ENCODE results near the gene TEX11.
"Not testable (repeated sequence)": the region's sequence is repeated elsewhere in the genome, so short reads cannot be mapped to it uniquely, and the experiment has no call there.

TEX11 gene

DNA sequence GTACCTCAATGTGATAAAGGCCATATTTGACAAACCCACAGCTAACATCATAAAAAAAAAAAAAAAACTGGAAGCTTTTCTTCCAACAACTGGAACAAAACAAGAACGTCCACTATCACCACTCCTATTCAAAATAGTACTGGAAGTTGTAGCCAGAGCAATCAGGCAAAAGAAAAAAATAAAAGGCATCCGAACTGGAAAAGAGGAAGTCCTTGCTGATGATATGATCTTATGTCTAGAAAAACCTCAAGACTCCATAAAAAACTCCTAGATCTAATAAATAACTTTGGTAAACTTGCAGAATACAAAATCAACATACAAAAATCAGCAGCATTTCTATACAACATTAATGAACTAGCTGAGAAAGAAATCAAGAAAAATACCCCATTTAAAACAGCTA lies 134.3 kb downstream of the TEX11 start:
- Histone ChIP-seq H3K27me3 (no peaks in the 10 kb centered on the region), H3K9me3 (no peaks in the 10 kb centered on the region), H3K27ac (no peak overlapping the region), H3K4me3 (ENCODE audit: low read depth in 1 of 2, low read length in 1 of 2) (no peak overlapping the region), H3K4me1 (ENCODE audit: control insufficient read depth in 1 of 2, insufficient read depth in 1 of 2, low read depth in 1 of 2, low read length in 1 of 2) (no peaks in the 10 kb centered on the region), H3K36me3 (no peaks in the 10 kb centered on the region)
- TF ChIP-seq, protein P1, sequence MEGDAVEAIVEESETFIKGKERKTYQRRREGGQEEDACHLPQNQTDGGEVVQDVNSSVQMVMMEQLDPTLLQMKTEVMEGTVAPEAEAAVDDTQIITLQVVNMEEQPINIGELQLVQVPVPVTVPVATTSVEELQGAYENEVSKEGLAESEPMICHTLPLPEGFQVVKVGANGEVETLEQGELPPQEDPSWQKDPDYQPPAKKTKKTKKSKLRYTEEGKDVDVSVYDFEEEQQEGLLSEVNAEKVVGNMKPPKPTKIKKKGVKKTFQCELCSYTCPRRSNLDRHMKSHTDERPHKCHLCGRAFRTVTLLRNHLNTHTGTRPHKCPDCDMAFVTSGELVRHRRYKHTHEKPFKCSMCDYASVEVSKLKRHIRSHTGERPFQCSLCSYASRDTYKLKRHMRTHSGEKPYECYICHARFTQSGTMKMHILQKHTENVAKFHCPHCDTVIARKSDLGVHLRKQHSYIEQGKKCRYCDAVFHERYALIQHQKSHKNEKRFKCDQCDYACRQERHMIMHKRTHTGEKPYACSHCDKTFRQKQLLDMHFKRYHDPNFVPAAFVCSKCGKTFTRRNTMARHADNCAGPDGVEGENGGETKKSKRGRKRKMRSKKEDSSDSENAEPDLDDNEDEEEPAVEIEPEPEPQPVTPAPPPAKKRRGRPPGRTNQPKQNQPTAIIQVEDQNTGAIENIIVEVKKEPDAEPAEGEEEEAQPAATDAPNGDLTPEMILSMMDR (IDR thresholded peaks at IDR 0.05), result no peak

DNA sequence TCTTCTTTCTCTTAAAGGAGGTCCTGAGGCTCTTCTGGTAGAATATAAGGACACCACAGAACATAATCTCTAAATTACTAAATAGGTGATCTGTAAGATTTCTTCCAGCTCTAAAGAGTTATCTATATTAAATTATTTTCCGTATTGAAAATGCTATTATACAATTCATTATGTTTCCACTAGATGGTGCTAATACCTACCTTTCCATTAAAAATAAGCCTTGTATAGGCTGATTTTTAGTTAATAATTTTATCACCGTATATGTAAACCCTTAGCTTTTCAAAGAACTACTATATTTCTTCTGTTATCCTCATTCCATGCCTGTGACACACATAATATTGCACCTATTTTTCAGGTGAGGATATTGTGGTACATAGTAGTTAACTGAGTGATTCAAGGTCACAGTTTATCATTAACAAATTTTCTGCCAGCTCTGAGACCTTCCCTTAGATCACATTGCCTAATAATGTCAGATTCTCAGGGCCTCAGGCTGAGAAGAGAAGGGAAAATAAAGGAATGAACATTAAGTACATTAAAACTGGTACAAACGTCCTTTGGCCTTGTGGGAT lies 138.8 kb downstream of the TEX11 start:
- Histone ChIP-seq H3K9me3 (no peaks in the 10 kb centered on the region), H3K27ac (no peak overlapping the region), H3K27me3 (no peaks in the 10 kb centered on the region), H3K36me3 (no peaks in the 10 kb centered on the region), H3K4me1 (ENCODE audit: control insufficient read depth in 1 of 2, insufficient read depth in 1 of 2, low read depth in 1 of 2, low read length in 1 of 2) (no peaks in the 10 kb centered on the region), H3K4me3 (ENCODE audit: low read depth in 1 of 2, low read length in 1 of 2) (no peak overlapping the region)
- TF ChIP-seq, protein P1 (IDR thresholded peaks at IDR 0.05), result no peak

DNA sequence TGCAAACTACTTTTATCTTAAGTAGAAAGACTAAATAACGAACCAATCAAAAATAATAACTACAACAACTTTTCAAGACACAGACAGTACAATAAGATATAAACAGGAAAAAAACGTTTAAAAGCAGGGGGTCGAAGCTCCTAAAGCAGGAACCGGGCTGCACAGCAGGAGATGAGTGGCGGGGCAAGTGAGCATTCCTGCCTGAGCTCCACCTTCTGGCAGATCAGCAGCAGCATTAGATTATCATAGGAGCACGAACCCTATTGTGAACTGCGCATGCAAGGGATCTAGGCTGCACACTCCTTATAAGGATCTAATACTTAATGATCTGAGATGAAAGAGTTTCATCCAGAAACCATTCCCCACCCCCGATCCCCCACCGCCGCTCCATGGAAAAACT lies 146.2 kb downstream of the TEX11 start:
- no peaks in the 10 kb centered on the region for H3K9me3 ChIP-seq
- no peaks in the 10 kb centered on the region for H3K4me1 ChIP-seq (ENCODE audit: control insufficient read depth in 1 of 2, insufficient read depth in 1 of 2, low read depth in 1 of 2, low read length in 1 of 2)
- no peak overlapping the region for H3K4me3 ChIP-seq (ENCODE audit: low read depth in 1 of 2, low read length in 1 of 2)
- no peaks in the 10 kb centered on the region for H3K36me3 ChIP-seq
- H3K27me3 ChIP-seq, result no peaks in the 10 kb centered on the region
- no peak overlapping the region for H3K27ac ChIP-seq
- TF ChIP-seq, protein P1 (IDR thresholded peaks at IDR 0.05), result no peak

DNA sequence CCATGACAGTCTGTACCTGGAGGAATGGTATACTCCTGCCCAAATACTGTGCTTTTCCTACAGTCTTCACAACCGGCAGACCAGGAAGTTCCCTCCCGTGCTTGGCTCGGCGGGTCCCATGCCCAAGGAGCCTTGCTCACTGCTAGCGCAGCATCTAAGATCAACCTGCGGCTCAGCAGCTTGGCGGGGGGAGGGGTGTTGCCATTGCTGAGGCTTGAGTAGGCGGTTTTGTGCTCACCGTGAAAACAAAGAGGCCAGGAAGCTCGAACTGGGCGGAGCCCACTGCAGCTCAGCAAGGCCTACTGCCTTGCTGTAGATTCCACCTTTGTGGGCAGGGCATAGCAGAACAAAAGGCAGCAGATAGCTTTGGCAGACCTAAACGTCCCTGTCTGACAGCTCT lies 152.7 kb downstream of the TEX11 start:
- Histone ChIP-seq H3K9me3 (no peaks in the 10 kb centered on the region), H3K4me3 (ENCODE audit: low read depth in 1 of 2, low read length in 1 of 2) (no peak overlapping the region), H3K4me1 (ENCODE audit: control insufficient read depth in 1 of 2, insufficient read depth in 1 of 2, low read depth in 1 of 2, low read length in 1 of 2) (no peaks in the 10 kb centered on the region), H3K36me3 (no peaks in the 10 kb centered on the region), H3K27me3 (no peaks in the 10 kb centered on the region), H3K27ac (no peak overlapping the region)
- TF ChIP-seq, protein P1 (IDR thresholded peaks at IDR 0.05), result no peak

DNA sequence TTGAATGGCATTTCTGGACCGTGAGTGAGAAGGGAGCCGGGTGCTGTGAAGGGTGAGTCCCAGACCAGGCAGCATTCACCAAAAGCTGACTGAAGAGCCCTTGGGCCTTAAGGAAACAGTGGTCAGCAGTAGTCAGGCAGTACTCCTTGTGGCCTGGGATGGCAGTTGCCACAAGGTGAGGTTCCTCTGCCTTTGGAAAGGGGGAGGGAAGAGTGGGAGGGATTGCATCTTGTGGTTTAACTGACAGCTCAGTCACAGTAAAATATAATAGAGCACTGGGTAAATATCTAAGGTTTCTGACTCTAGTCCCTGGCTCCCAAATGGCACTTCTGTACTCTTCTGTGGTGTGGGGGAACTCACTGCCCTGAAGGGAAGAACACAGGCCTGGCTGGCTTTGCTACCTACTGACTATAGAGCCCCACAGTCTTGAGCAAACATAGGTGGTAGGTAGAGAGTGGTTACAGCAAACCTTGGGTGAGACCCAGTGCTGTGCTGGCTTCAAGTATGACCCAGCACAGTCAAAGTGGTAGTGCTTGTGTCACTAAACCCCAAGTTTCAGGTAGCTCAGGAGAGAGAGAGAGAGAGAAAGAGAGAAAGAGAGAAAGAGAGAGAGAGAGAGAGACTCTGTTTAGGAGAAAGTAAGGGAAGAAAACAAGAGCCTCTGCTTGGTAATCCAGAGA lies 154.2 kb downstream of the TEX11 start:
- no peaks in the 10 kb centered on the region for H3K27me3 ChIP-seq
- TF ChIP-seq, protein P1 (IDR thresholded peaks at IDR 0.05), result no peak
- H3K9me3 ChIP-seq, result no peaks in the 10 kb centered on the region
- no peaks in the 10 kb centered on the region for H3K36me3 ChIP-seq
- no peak overlapping the region for H3K4me3 ChIP-seq (ENCODE audit: low read depth in 1 of 2, low read length in 1 of 2)
- no peak overlapping the region for H3K27ac ChIP-seq
- no peaks in the 10 kb centered on the region for H3K4me1 ChIP-seq (ENCODE audit: control insufficient read depth in 1 of 2, insufficient read depth in 1 of 2, low read depth in 1 of 2, low read length in 1 of 2)

DNA sequence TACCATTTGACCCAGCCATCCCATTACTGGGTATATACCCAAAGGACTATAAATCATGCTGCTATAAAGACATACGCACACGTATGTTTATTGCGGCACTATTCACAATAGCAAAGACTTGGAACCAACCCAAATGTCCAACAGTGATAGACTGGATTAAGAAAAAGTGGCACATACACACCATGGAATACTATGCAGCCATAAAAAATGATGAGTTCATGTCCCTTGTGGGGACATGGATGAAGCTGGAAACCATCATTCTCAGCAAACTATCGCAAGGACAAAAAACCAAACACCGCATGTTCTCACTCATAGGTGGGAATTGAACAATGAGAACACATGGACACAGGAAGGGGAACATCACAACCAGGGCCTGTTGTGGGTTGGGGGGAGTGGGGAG lies 174.7 kb downstream of the TEX11 start:
- H3K27me3 ChIP-seq; H3K4me1 ChIP-seq (ENCODE audit: control insufficient read depth in 1 of 2, insufficient read depth in 1 of 2, low read depth in 1 of 2, low read length in 1 of 2); H3K36me3 ChIP-seq; H3K27ac ChIP-seq; H3K9me3 ChIP-seq; H3K4me3 ChIP-seq (ENCODE audit: low read depth in 1 of 2, low read length in 1 of 2): not testable (repeated sequence)

DNA sequence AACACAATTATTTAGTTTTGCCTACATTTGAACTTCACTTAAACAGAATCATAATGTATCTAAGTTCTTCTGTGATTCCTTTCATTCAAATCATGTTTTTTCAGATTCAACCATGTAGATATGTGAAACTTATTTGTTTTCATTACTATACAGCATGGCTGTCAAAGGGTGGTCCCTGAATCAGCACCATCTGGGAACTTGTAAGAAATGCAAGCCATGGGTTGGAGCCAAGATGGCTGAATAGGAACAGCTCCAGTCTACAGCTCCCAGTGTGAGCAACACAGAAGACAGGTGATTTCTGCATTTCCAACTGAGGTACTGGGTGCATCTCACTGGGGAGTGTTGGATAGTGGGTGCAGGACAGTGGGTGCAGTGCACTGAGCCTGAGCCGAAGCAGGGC lies 180.6 kb downstream of the TEX11 start:
- H3K9me3 ChIP-seq; H3K27me3 ChIP-seq; H3K27ac ChIP-seq; H3K36me3 ChIP-seq; H3K4me1 ChIP-seq (ENCODE audit: control insufficient read depth in 1 of 2, insufficient read depth in 1 of 2, low read depth in 1 of 2, low read length in 1 of 2); H3K4me3 ChIP-seq (ENCODE audit: low read depth in 1 of 2, low read length in 1 of 2): not testable (repeated sequence)
